Activated CD4-positive, alpha-beta T cell treated with anti-CD3 and anti-CD28 coated beads, Interleukin-2, amount 10 ng/mL, durations not matched to agents 7 days and 5 days (primary cell): ENCODE measurements around the gene ZNF711. TPM values are rescaled to one million over a fixed set of nuclear protein-coding genes. Genes with fewer than 3 reads are reported as not detected.
"Not testable (repeated sequence)": the region's sequence is repeated elsewhere in the genome, so short reads cannot be mapped to it uniquely, and the experiment has no call there.

Experiments used
- CTCF ChIA-PET: fragments of 350-600 bp; sonication (Branson Sonifier 250); formaldehyde crosslinking; loops from one replicate; lab custom pipeline; 2021; ENCODE audit warnings: antibody characterized with exemption; lab: Charles Lee
- POLR2A ChIA-PET: fragments of 350-600 bp; sonication (Branson Sonifier 250); formaldehyde crosslinking; loops from one replicate; lab custom pipeline; 2021; ENCODE audit warnings: antibody characterized with exemption; lab: Charles Lee
- DNase-seq: peaks from one replicate; pipeline ENCODE4 v3.0.0-alpha.2; 2020
- H3K27ac Mint-ChIP-seq: one replicate; pipeline ENCODE4 v1.8.0; 2021; ENCODE audit warnings: mild to moderate bottlenecking, moderate library complexity, mixed read lengths
- H3K27me3 Mint-ChIP-seq: one replicate; pipeline ENCODE4 v1.8.0; 2021; ENCODE audit warnings: mixed read lengths
- H3K36me3 Mint-ChIP-seq: one replicate; pipeline ENCODE4 v1.8.0; 2021; ENCODE audit warnings: low read depth, mixed read lengths
- H3K4me1 Mint-ChIP-seq: one replicate; pipeline ENCODE4 v1.8.0; 2021; ENCODE audit warnings: mixed read lengths
- H3K4me3 Mint-ChIP-seq: one replicate; pipeline ENCODE4 v1.8.0; 2021; ENCODE audit warnings: mild to moderate bottlenecking, moderate library complexity, mixed read lengths
- H3K9me3 Mint-ChIP-seq: one replicate; pipeline ENCODE4 v1.8.0; 2021; ENCODE audit warnings: mixed read lengths
- total RNA-seq, 2 experiments: library from RNA; stranded (reverse); gene quantifications; one replicate each; pipeline ENCODE4 v1.2.3, GENCODE V29; 2021

ZNF711 gene
- under 1 TPM; 0.42 to 0.45 TPM for total RNA-seq

GRCh38 chrX:85243761-85244449 lies at the start of gene ZNF711, which contains the start of gene SATL1:
Gene ZNF711 (plus strand): TSS chrX:85243991. CDS start chrX:85247573, 3,582 bp downstream.
Gene SATL1 (minus strand): TSS chrX:85243779. CDS start chrX:85108968, 134,811 bp downstream.
- peak; percentile 6 for DNase-seq
- ChIA-PET POLR2A (no interaction called here), CTCF (interaction anchor here (1.0 kb wide), 1 partner anchor 66 kb away, joined by 3 read pairs; no protein-coding TSS in a partner anchor)
- peak within 1 kb of the TSS; percentile 79 for H3K4me3 Mint-ChIP-seq
- H3K27ac Mint-ChIP-seq, result peak within 1 kb of the TSS; percentile 71
- H3K27me3 Mint-ChIP-seq, result peaks cover 19% of the 10 kb centered on the region
- peaks cover 14% of the 10 kb centered on the region for H3K4me1 Mint-ChIP-seq
- no peaks in the 10 kb centered on the region for H3K9me3 Mint-ChIP-seq
- no peaks in the 10 kb centered on the region for H3K36me3 Mint-ChIP-seq

- peaks cover 2% of the 10 kb centered on the region for H3K9me3 Mint-ChIP-seq
- H3K27me3 Mint-ChIP-seq, result no peaks in the 10 kb centered on the region
- ChIA-PET POLR2A (no interaction called here), CTCF (no interaction called here)
- no peaks in the 10 kb centered on the region for H3K4me1 Mint-ChIP-seq
- no peak for DNase-seq
- H3K4me3 Mint-ChIP-seq, result no peak overlapping the region
- no peak overlapping the region for H3K27ac Mint-ChIP-seq
- no peaks in the 10 kb centered on the region for H3K36me3 Mint-ChIP-seq
Observed at GRCh38 chrX:85196319-85196718, 47.5 kb upstream of the ZNF711 start.

- H3K9me3 Mint-ChIP-seq, result no peaks in the 10 kb centered on the region
- no peak overlapping the region for H3K4me3 Mint-ChIP-seq
- H3K27me3 Mint-ChIP-seq, result no peaks in the 10 kb centered on the region
Observed at GRCh38 chrX:85203461-85203970, 40.3 kb upstream of the ZNF711 start.

GRCh38 chrX:85213792-85214530 lies 29.8 kb upstream of the ZNF711 start:
- ChIA-PET POLR2A (no interaction called here), CTCF (interaction anchor here (0.8 kb wide), 1 partner anchor 54 kb away, joined by 3 read pairs; no protein-coding TSS in a partner anchor)
- H3K9me3 Mint-ChIP-seq, result no peaks in the 10 kb centered on the region
- no peak overlapping the region for H3K27ac Mint-ChIP-seq
- H3K4me3 Mint-ChIP-seq, result no peak overlapping the region
- H3K27me3 Mint-ChIP-seq, result no peaks in the 10 kb centered on the region
- H3K36me3 Mint-ChIP-seq, result no peaks in the 10 kb centered on the region
- no peaks in the 10 kb centered on the region for H3K4me1 Mint-ChIP-seq
- DNase-seq, result no peak

More at GRCh38 chrX:85203461-85203970, 40.3 kb upstream of the ZNF711 start:
- Mint-ChIP-seq H3K4me1 (no peaks in the 10 kb centered on the region), H3K27ac (no peak overlapping the region), H3K36me3 (no peaks in the 10 kb centered on the region)
- ChIA-PET CTCF (no interaction called here), POLR2A (no interaction called here)
- no peak for DNase-seq

GRCh38 chrX:85215946-85216345 lies 27.8 kb upstream of the ZNF711 start:
- Mint-ChIP-seq H3K36me3 (no peaks in the 10 kb centered on the region), H3K4me3 (no peak overlapping the region), H3K27me3 (no peaks in the 10 kb centered on the region), H3K4me1 (no peaks in the 10 kb centered on the region), H3K9me3 (no peaks in the 10 kb centered on the region), H3K27ac (no peak overlapping the region)
- DNase-seq, result no peak
- ChIA-PET POLR2A (no interaction called here), CTCF (no interaction called here)

- ChIA-PET POLR2A (no interaction called here), CTCF (no interaction called here)
- H3K9me3 Mint-ChIP-seq, result no peaks in the 10 kb centered on the region
- H3K36me3 Mint-ChIP-seq, result no peaks in the 10 kb centered on the region
- H3K27me3 Mint-ChIP-seq, result no peaks in the 10 kb centered on the region
- H3K4me3 Mint-ChIP-seq, result no peak overlapping the region
- no peak overlapping the region for H3K27ac Mint-ChIP-seq
- no peak for DNase-seq
- H3K4me1 Mint-ChIP-seq, result peaks cover 4% of the 10 kb centered on the region
Observed at GRCh38 chrX:85221361-85221760, 22.4 kb upstream of the ZNF711 start.

- peaks cover 4% of the 10 kb centered on the region for H3K4me1 Mint-ChIP-seq
- no peaks in the 10 kb centered on the region for H3K36me3 Mint-ChIP-seq
- DNase-seq, result no peak
- POLR2A ChIA-PET, result no interaction called here
- CTCF ChIA-PET, result no interaction called here
- no peak overlapping the region for H3K4me3 Mint-ChIP-seq
- H3K27ac Mint-ChIP-seq, result no peak overlapping the region
- no peaks in the 10 kb centered on the region for H3K9me3 Mint-ChIP-seq
- H3K27me3 Mint-ChIP-seq, result no peaks in the 10 kb centered on the region
Observed at GRCh38 chrX:85223359-85223758, 20.4 kb upstream of the ZNF711 start.

- no peak overlapping the region for H3K27ac Mint-ChIP-seq
- H3K36me3 Mint-ChIP-seq, result no peaks in the 10 kb centered on the region
- DNase-seq, result no peak
- peaks cover 22% of the 10 kb centered on the region for H3K27me3 Mint-ChIP-seq
- H3K4me1 Mint-ChIP-seq, result peaks cover 14% of the 10 kb centered on the region
- H3K4me3 Mint-ChIP-seq, result peak overlapping the region; percentile 45
- ChIA-PET POLR2A (no interaction called here), CTCF (no interaction called here)
- no peaks in the 10 kb centered on the region for H3K9me3 Mint-ChIP-seq
Observed at GRCh38 chrX:85243155-85243554, 636 bp upstream of the ZNF711 start.

GRCh38 chrX:85244450-85245211 lies 840 bp downstream of the ZNF711 start:
- Mint-ChIP-seq H3K36me3 (no peaks in the 10 kb centered on the region), H3K27ac (peak overlapping the region; percentile 71), H3K9me3 (no peaks in the 10 kb centered on the region), H3K27me3 (peaks cover 19% of the 10 kb centered on the region), H3K4me1 (peaks cover 14% of the 10 kb centered on the region), H3K4me3 (peak overlapping the region; percentile 79)
- DNase-seq, result peak; percentile 6
- CTCF ChIA-PET, result interaction anchor here (1.0 kb wide), 1 partner anchor 65 kb away, joined by 3 read pairs; no protein-coding TSS in a partner anchor
- POLR2A ChIA-PET, result no interaction called here

- CTCF ChIA-PET, H3K4me1 Mint-ChIP-seq, H3K27ac Mint-ChIP-seq, POLR2A ChIA-PET, H3K4me3 Mint-ChIP-seq, H3K27me3 Mint-ChIP-seq, DNase-seq, H3K36me3 Mint-ChIP-seq, H3K9me3 Mint-ChIP-seq: not testable (repeated sequence)
Observed at GRCh38 chrX:85285286-85285685, 41.5 kb downstream of the ZNF711 start.

GRCh38 chrX:85288992-85289723 lies 45.4 kb downstream of the ZNF711 start:
- ChIA-PET POLR2A (no interaction called here), CTCF (no interaction called here)
- H3K9me3 Mint-ChIP-seq, result no peaks in the 10 kb centered on the region
- no peaks in the 10 kb centered on the region for H3K27me3 Mint-ChIP-seq
- no peaks in the 10 kb centered on the region for H3K4me1 Mint-ChIP-seq
- H3K36me3 Mint-ChIP-seq, result no peaks in the 10 kb centered on the region
- no peak for DNase-seq
- H3K4me3 Mint-ChIP-seq, result no peak overlapping the region
- H3K27ac Mint-ChIP-seq, result no peak overlapping the region

- H3K27me3 Mint-ChIP-seq, result no peaks in the 10 kb centered on the region
- ChIA-PET CTCF (no interaction called here), POLR2A (no interaction called here)
- no peak for DNase-seq
- H3K36me3 Mint-ChIP-seq, result no peaks in the 10 kb centered on the region
- H3K4me1 Mint-ChIP-seq, result no peaks in the 10 kb centered on the region
- no peak overlapping the region for H3K4me3 Mint-ChIP-seq
- H3K27ac Mint-ChIP-seq, result no peak overlapping the region
- H3K9me3 Mint-ChIP-seq, result no peaks in the 10 kb centered on the region
Observed at GRCh38 chrX:85303544-85303943, 59.8 kb downstream of the ZNF711 start.
